Brain microvascular endothelial cell (primary cell): ENCODE measurements around the gene GAL3ST3.

Experiments
- DNase-seq: peaks from one replicate; pipeline ENCODE4 v3.0.0-alpha.2; 2020
- H3K27ac ChIP-seq: fragments of 250-450 bp; sonication (Bioruptor Pico); 2 replicates; pipeline ENCODE4 v1.5.1; 2020; ENCODE audit warnings: mild to moderate bottlenecking, moderate library complexity
- H3K27me3 ChIP-seq: fragments of 250-450 bp; sonication (Bioruptor Pico); replicated peaks from 2 replicates; pipeline ENCODE4 v1.5.1; 2020; ENCODE audit warnings: mild to moderate bottlenecking
- H3K36me3 ChIP-seq: fragments of 250-450 bp; sonication (Bioruptor Pico); replicated peaks from 2 replicates; pipeline ENCODE4 v1.5.1; 2020; ENCODE audit warnings: mild to moderate bottlenecking
- H3K4me3 ChIP-seq: 2 replicates; pipeline ENCODE4 v1.5.1; 2011; ENCODE audit warnings: low read depth, mild to moderate bottlenecking, control low read depth, low read length, moderate library complexity
- CTCF ChIP-seq: IDR thresholded peaks from 2 replicates; pipeline ENCODE4 v1.5.1; 2011; ENCODE audit warnings: low read depth, mild to moderate bottlenecking, moderate library complexity, low read length, control low read depth, inconsistent platforms; ENCODE audit errors: missing control alignments
- in situ Hi-C: cut with HindIII; loops from 2 replicates; pipeline ENCODE4 v1.10.0; 2017; ENCODE audit warnings: low sequenced_read_pairs, low pct_ligation_motif_present

Gene GAL3ST3

GRCh38 chr11:66068154-66068821 is 19.3 kb upstream of the GAL3ST3 start:
- Histone ChIP-seq H3K27ac (peak overlapping the region; percentile 10), H3K36me3 (peaks cover 61% of the 10 kb centered on the region), H3K27me3 (no peaks in the 10 kb centered on the region), H3K4me3 (no peak overlapping the region)
- in situ Hi-C loops: no loop called here
- DNase-seq: peak; percentile 67
- TF ChIP-seq CTCF: peak; percentile 97

- H3K27me3 ChIP-seq: no peaks in the 10 kb centered on the region
- H3K27ac ChIP-seq: no peak overlapping the region
- H3K4me3 ChIP-seq: no peak overlapping the region
- in situ Hi-C loops: no loop called here
- TF ChIP-seq CTCF: no peak
- DNase-seq: no peak
- peaks cover 61% of the 10 kb centered on the region for H3K36me3 ChIP-seq
Observed at GRCh38 chr11:66067640-66068039, 18.7 kb upstream of the GAL3ST3 start.

GRCh38 chr11:66066751-66067150 is 17.8 kb upstream of the GAL3ST3 start:
- H3K27me3 ChIP-seq: no peaks in the 10 kb centered on the region
- TF ChIP-seq CTCF: no peak
- peaks cover 67% of the 10 kb centered on the region for H3K36me3 ChIP-seq
- H3K4me3 ChIP-seq: no peak overlapping the region
- in situ Hi-C loops: no loop called here
- DNase-seq: no peak
- no peak overlapping the region for H3K27ac ChIP-seq

GRCh38 chr11:66064571-66064970 is 15.6 kb upstream of the GAL3ST3 start:
- H3K4me3 ChIP-seq: no peak overlapping the region
- no peak for TF ChIP-seq CTCF
- in situ Hi-C loops: no loop called here
- no peak for DNase-seq
- H3K27ac ChIP-seq: no peak overlapping the region
- no peaks in the 10 kb centered on the region for H3K27me3 ChIP-seq
- peaks cover 88% of the 10 kb centered on the region for H3K36me3 ChIP-seq

- Histone ChIP-seq H3K4me3 (no peak overlapping the region), H3K27me3 (no peaks in the 10 kb centered on the region), H3K36me3 (peaks cover 93% of the 10 kb centered on the region), H3K27ac (no peak overlapping the region)
- TF ChIP-seq CTCF: no peak
- in situ Hi-C loops: no loop called here
- no peak for DNase-seq
Observed at GRCh38 chr11:66063900-66064299, 14.9 kb upstream of the GAL3ST3 start.

- in situ Hi-C loops: no loop called here
- no peak for TF ChIP-seq CTCF
- Histone ChIP-seq H3K36me3 (peaks cover 91% of the 10 kb centered on the region), H3K4me3 (no peak overlapping the region), H3K27me3 (no peaks in the 10 kb centered on the region), H3K27ac (no peak overlapping the region)
- no peak for DNase-seq
Observed at GRCh38 chr11:66062408-66062807, 13.4 kb upstream of the GAL3ST3 start.
